H1 (cell line): Measurements from ENCODE around the gene BRD4. TPM values are rescaled to one million over a fixed set of nuclear protein-coding genes. Genes with fewer than 3 reads are reported as not detected.

Experiments
- CTCF ChIA-PET: fragments of 300-600 bp; sonication (Branson Sonifier 250); formaldehyde crosslinking; loops from one replicate; lab custom pipeline; 2021; ENCODE audit not compliant: partially characterized antibody; lab: Charles Lee
- POLR2A ChIA-PET: fragments of 300-600 bp; sonication (Branson Sonifier 250); formaldehyde crosslinking; loops from one replicate; lab custom pipeline; 2021; ENCODE audit warnings: inconsistent platforms; ENCODE audit not compliant: partially characterized antibody; lab: Charles Lee
- DNase-seq, 2 experiments: peaks; one replicate each; pipeline versions ENCODE4 v3.0.0 to v3.0.0-alpha.2; 2010 to 2022; ENCODE audit warnings: low spot score in 2 of 2, low read depth in 1 of 2, mixed read lengths in 1 of 2
- FAIRE-seq: peaks from 2 replicates; lab custom pipeline; 2011; peaks lifted over from hg19 to GRCh38; lab: Jason Lieb, UNC
- H2AFZ ChIP-seq: 2 replicates; pipeline ENCODE4 v1.8.1; 2012; ENCODE audit warnings: low read length, inconsistent platforms
- H2AK5ac ChIP-seq: 2 replicates; pipeline ENCODE4 v1.6.1; 2013; ENCODE audit warnings: low read depth, low read length
- H2BK120ac ChIP-seq: replicated peaks from 2 replicates; pipeline ENCODE3; 2013; ENCODE audit warnings: low read depth, low read length, inconsistent platforms
- H2BK12ac ChIP-seq: 2 replicates; pipeline ENCODE4 v1.6.1; 2013; ENCODE audit warnings: low read depth, low read length
- H2BK15ac ChIP-seq: 2 replicates; pipeline ENCODE4 v1.6.1; 2013; ENCODE audit warnings: low read length
- H2BK20ac ChIP-seq: 2 replicates; pipeline ENCODE4 v1.6.1; 2013; ENCODE audit warnings: low read length
- H2BK5ac ChIP-seq: 2 replicates; pipeline ENCODE4 v1.6.1; 2013; ENCODE audit warnings: low read depth, low read length
- H3K14ac ChIP-seq: 2 replicates; pipeline ENCODE4 v1.6.1; 2013; ENCODE audit warnings: inconsistent platforms; ENCODE audit not compliant: insufficient read length
- H3K18ac ChIP-seq: 2 replicates; pipeline ENCODE4 v1.6.1; 2013; ENCODE audit warnings: low read length; ENCODE audit errors: extremely low read depth
- H3K23ac ChIP-seq: 2 replicates; pipeline ENCODE4 v1.6.1; 2013; ENCODE audit warnings: inconsistent platforms; ENCODE audit not compliant: insufficient read length
- H3K23me2 ChIP-seq: 2 replicates; pipeline ENCODE4 v1.6.1; 2013; ENCODE audit warnings: low read depth, low read length
- H3K27ac ChIP-seq: 2 replicates; pipeline ENCODE4 v1.6.1; 2011; ENCODE audit warnings: low read depth, low read length, inconsistent platforms
- H3K27me3 ChIP-seq, 4 experiments: replicated peaks in 1 of 4; 1 replicate in 1 of 4; 2 replicates in 3 of 4; pipeline versions ENCODE4 v1.6.1 to v1.8.1; 2011 to 2013; ENCODE audit warnings: low read length in 3 of 4, mild to moderate bottlenecking in 3 of 4, inconsistent platforms in 2 of 4, mixed read lengths in 2 of 4, moderate library complexity in 1 of 4; ENCODE audit not compliant: control insufficient read depth in 3 of 4, insufficient read depth in 3 of 4; ENCODE audit errors: extremely low read depth in 1 of 4
- H3K36me3 ChIP-seq, 4 experiments: 2 replicates each; pipeline versions ENCODE4 v1.6.1 to v1.8.1; 2011 to 2013; ENCODE audit warnings: mild to moderate bottlenecking in 4 of 4, low read length in 3 of 4, moderate library complexity in 2 of 4, control low read depth in 1 of 4, inconsistent platforms in 1 of 4; ENCODE audit not compliant: insufficient read depth in 4 of 4, control insufficient read depth in 2 of 4
- H3K4ac ChIP-seq: replicated peaks from 2 replicates; pipeline ENCODE3; 2013; ENCODE audit warnings: low read length, low read depth, mixed read lengths, inconsistent platforms; ENCODE audit not compliant: insufficient read length
- H3K4me1 ChIP-seq, 4 experiments: replicated peaks in 1 of 4; 1 replicate in 1 of 4; 2 replicates in 3 of 4; pipeline versions ENCODE4 v1.6.1 to v1.8.1; 2011 to 2013; ENCODE audit warnings: low read length in 3 of 4, inconsistent platforms in 2 of 4, mixed read lengths in 1 of 4; ENCODE audit not compliant: insufficient read depth in 4 of 4, control insufficient read depth in 3 of 4
- H3K4me2 ChIP-seq, 2 experiments: 2 replicates each; pipeline versions ENCODE4 v1.6.1 to v1.8.1; 2011 to 2013; ENCODE audit warnings: low read depth in 2 of 2, low read length in 2 of 2, control low read depth in 1 of 2, inconsistent platforms in 1 of 2, mild to moderate bottlenecking in 1 of 2; ENCODE audit not compliant: insufficient read depth in 1 of 2
- H3K4me3 ChIP-seq, 4 experiments: fragments of 200-600, 300-600 bp in 1 of 4; sonication (generic), shearing (Covaris generic), sonication (Bioruptor Twin) in 1 of 4; 2 replicates each; pipeline versions ENCODE4 v1.5.1 to v1.8.1; 2011 to 2016; ENCODE audit warnings: low read length in 4 of 4, low read depth in 3 of 4, control low read depth in 2 of 4, inconsistent platforms in 2 of 4, mild to moderate bottlenecking in 2 of 4, mixed read lengths in 1 of 4, moderate library complexity in 1 of 4; ENCODE audit not compliant: insufficient read depth in 2 of 4; ENCODE audit errors: extremely low read depth in 1 of 4
- H3K56ac ChIP-seq: replicated peaks from 2 replicates; pipeline ENCODE3; 2013; ENCODE audit warnings: low read depth, mild to moderate bottlenecking, mixed read lengths, low read length, inconsistent platforms; ENCODE audit not compliant: insufficient read length
- H3K79me1 ChIP-seq: 2 replicates; pipeline ENCODE4 v1.6.1; 2013; ENCODE audit warnings: low read depth, low read length, control low read depth
- H3K79me2 ChIP-seq, 2 experiments: 2 replicates each; pipeline versions ENCODE4 v1.6.1 to v1.8.1; 2012 to 2013; ENCODE audit warnings: low read length in 2 of 2, mild to moderate bottlenecking in 2 of 2, inconsistent platforms in 1 of 2; ENCODE audit not compliant: insufficient read depth in 2 of 2, control insufficient read depth in 1 of 2
- H3K9ac ChIP-seq, 4 experiments: replicated peaks in 1 of 4; 1 replicate in 1 of 4; 2 replicates in 3 of 4; pipeline versions ENCODE4 v1.6.1 to v1.8.1; 2011 to 2013; ENCODE audit warnings: low read depth in 3 of 4, low read length in 3 of 4, control low read depth in 2 of 4, mild to moderate bottlenecking in 2 of 4, moderate library complexity in 2 of 4, inconsistent platforms in 1 of 4; ENCODE audit errors: extremely low read depth in 1 of 4
- H3K9me3 ChIP-seq, 2 experiments: 2 replicates each; pipeline versions ENCODE4 v1.6.1 to v1.8.1; 2012 to 2013; ENCODE audit warnings: mild to moderate bottlenecking in 2 of 2, moderate library complexity in 2 of 2, control low read depth in 1 of 2, inconsistent platforms in 1 of 2, low read depth in 1 of 2, low read length in 1 of 2, mixed read lengths in 1 of 2; ENCODE audit not compliant: insufficient read depth in 2 of 2
- H4K20me1 ChIP-seq, 2 experiments: replicated peaks in 1 of 2; 2 replicates each; pipeline versions ENCODE3 to v1.8.1; 2011 to 2013; ENCODE audit warnings: inconsistent platforms in 2 of 2, low read length in 2 of 2, mild to moderate bottlenecking in 1 of 2; ENCODE audit not compliant: insufficient read depth in 2 of 2, control insufficient read depth in 1 of 2
- H4K5ac ChIP-seq: 2 replicates; pipeline ENCODE4 v1.6.1; 2013; ENCODE audit warnings: low read length, low read depth, mixed read lengths, inconsistent platforms; ENCODE audit not compliant: insufficient read length
- H4K8ac ChIP-seq: 2 replicates; pipeline ENCODE4 v1.8.0; 2013; ENCODE audit warnings: mild to moderate bottlenecking, moderate library complexity, low read length, inconsistent platforms; ENCODE audit not compliant: insufficient read depth; ENCODE audit errors: extremely low read depth
- H4K91ac ChIP-seq: replicated peaks from 2 replicates; pipeline ENCODE3; 2013; ENCODE audit warnings: low read length, mixed read lengths, inconsistent platforms; ENCODE audit not compliant: insufficient read length
- ATF2 ChIP-seq: IDR thresholded peaks from 2 replicates; pipeline ENCODE4 v1.6.1; 2012; ENCODE audit warnings: low read length, inconsistent platforms
- EGR1 ChIP-seq: IDR thresholded peaks from 2 replicates; pipeline ENCODE4 v1.6.1; 2011; ENCODE audit warnings: low read depth, low read length, borderline replicate concordance
- GTF2F1 ChIP-seq: IDR thresholded peaks from 2 replicates; pipeline ENCODE4 v1.6.1; 2012; ENCODE audit warnings: low read depth, low read length, improper control_type of control experiment, borderline replicate concordance
- KDM4A ChIP-seq: IDR thresholded peaks from one replicate; pipeline ENCODE4 v1.7.1; 2012; ENCODE audit warnings: low read depth, mild to moderate bottlenecking, moderate library complexity, low read length, inconsistent platforms; ENCODE audit not compliant: severe bottlenecking
- POLR2AphosphoS5 ChIP-seq: IDR thresholded peaks from 2 replicates; pipeline ENCODE4 v1.6.1; 2011; ENCODE audit warnings: low read depth, low read length
- WGBS, 2 experiments: shearing (Covaris generic) in 1 of 2; methylation state at CpG; one replicate each; pipeline versions ENCODE4 v1.1.6 to v1.1.7; 2013 to 2015; ENCODE audit warnings: low lambda C conversion rate in 2 of 2, mixed read lengths in 2 of 2, inconsistent platforms in 1 of 2, low coverage in 1 of 2, missing lambda C conversion rate in 1 of 2; ENCODE audit not compliant: insufficient replicate concordance in 2 of 2, insufficient coverage in 1 of 2, insufficient read length in 1 of 2; ENCODE audit errors: extremely low coverage in 1 of 2, missing lambda C conversion rate in 1 of 2; 5-methylcytosine and 5-hydroxymethylcytosine counted together
- polyA plus RNA-seq, 7 experiments: library from polyadenylated mRNA; depleted of rRNA in 3 of 7; stranded (reverse) in 5 of 7; unstranded in 2 of 7; fragments of >200 nt in 5 of 7; fragments of 200-250 nt in 2 of 7; gene quantifications; 1 replicate in 5 of 7; 2 replicates in 1 of 7; 4 replicates in 1 of 7; pipeline versions ENCODE4 v1.2.1 to v1.2.3, GENCODE V29; 2011 to 2013; ENCODE audit warnings: missing spikeins in 2 of 7, mixed read lengths in 2 of 7
- total RNA-seq: library from RNA; stranded (reverse); fragmentation: NEBNext Ultra II Directional; extraction: Animal tissue kit (Norgen Biotek cat#: 25700); gene quantifications from 2 replicates; pipeline ENCODE4 v1.2.1, GENCODE V29; 2021

Gene BRD4
- total and polyA plus RNA-seq, 2 of the 8 experiments (the other 6 are each of a cell fraction or from before 2014, with no cell fraction given) = 14.1 to 146 TPM

DNA sequence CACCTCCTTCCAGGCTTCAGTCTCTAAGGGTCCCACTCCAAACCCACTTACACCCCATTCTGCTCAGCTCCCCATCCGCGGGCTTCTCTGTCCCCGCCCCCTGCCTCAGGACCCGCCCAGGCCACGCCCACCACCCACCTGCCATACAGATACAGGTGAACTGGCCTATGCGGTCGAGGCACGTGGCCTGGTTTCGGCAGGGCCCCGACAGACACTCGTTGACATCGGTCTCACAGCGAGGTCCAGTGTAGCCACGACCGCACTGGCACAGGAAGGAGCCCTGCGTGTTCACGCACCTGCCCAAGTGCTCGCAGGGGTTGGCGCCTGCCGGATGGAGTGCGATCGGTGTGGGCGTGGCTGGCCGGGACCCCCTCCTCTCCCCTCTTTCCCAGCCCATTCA is 143.5 kb downstream of the BRD4 start:
- H2BK5ac ChIP-seq = no peak overlapping the region
- H3K9me3 ChIP-seq = no peaks in the 10 kb centered on the region
- H4K20me1 ChIP-seq = peaks cover 9 to 33% of the 10 kb centered on the region in 2 experiments
- H4K91ac ChIP-seq = no peak overlapping the region
- no peak overlapping the region for H2BK12ac ChIP-seq
- no peak overlapping the region for H3K4ac ChIP-seq
- FAIRE-seq (no peak), DNase-seq (no peak)
- H4K5ac ChIP-seq = no peak overlapping the region
- H4K8ac ChIP-seq = peak overlapping the region; percentile 57; the same call in 1 of the 2 replicates
- H3K27me3 ChIP-seq = no peaks in the 10 kb centered on the region
- H3K4me3 ChIP-seq = no peak overlapping the region
- H3K27ac ChIP-seq = no peak overlapping the region
- H2BK20ac ChIP-seq = no peak overlapping the region
- no peak overlapping the region for H2AFZ ChIP-seq
- CTCF ChIA-PET = interaction anchor here (1.4 to 3.3 kb wide), 3 partner anchors 10 to 61 kb away, joined by 3 to 17 read pairs (median 17); no protein-coding TSS in a partner anchor
- H2BK120ac ChIP-seq = no peak overlapping the region
- H3K14ac ChIP-seq = no peak overlapping the region
- H3K36me3 ChIP-seq = peaks cover 19 to 80% (median 58%) of the 10 kb centered on the region in 4 experiments
- H2BK15ac ChIP-seq = no peak overlapping the region
- peaks cover 0 to 15% of the 10 kb centered on the region in 2 experiments; a peak in 2 of 4 replicates for H3K79me2 ChIP-seq
- no peak overlapping the region for H3K9ac ChIP-seq
- 98% methylated on average over 15 of the region's 24 CpGs; no CpG with 5 or more reads in 1 of the 2 experiments for WGBS, 2 experiments
- no peak overlapping the region for H3K56ac ChIP-seq
- H3K18ac ChIP-seq = no peak overlapping the region
- H3K4me1 ChIP-seq = no peaks in the 10 kb centered on the region
- no peaks in the 10 kb centered on the region for H3K23me2 ChIP-seq
- no peak overlapping the region for H3K4me2 ChIP-seq
- H2AK5ac ChIP-seq = no peak overlapping the region
- no peak overlapping the region for H3K23ac ChIP-seq
- H3K79me1 ChIP-seq = no peaks in the 10 kb centered on the region; the same call in 1 of the 2 replicates
- no peak for TF ChIP-seq EGR1
- TF ChIP-seq KDM4A = no peak
- TF ChIP-seq GTF2F1 = no peak
- TF ChIP-seq POLR2AphosphoS5 = no peak
- TF ChIP-seq ATF2 = no peak
- POLR2A ChIA-PET = interaction anchor here (1.0 to 2.1 kb wide), 2 partner anchors 10 to 44 kb away, joined by 3 to 5 read pairs; partner anchors contain the start of gene EPHX3
